Body of pancreas (tissue), 4 donors: Measurements from ENCODE around the gene BDP1.
"Not testable (repeated sequence)": the region's sequence is repeated elsewhere in the genome, so short reads cannot be mapped to it uniquely, and the experiment has no call there.

Experiments used
- POLR2A ChIP-seq, 3 donors: fragments of 450-650 bp; IDR thresholded peaks; one replicate each; pipeline ENCODE4 v1.6.1; 2016; ENCODE audit warnings: antibody characterized with exemption in 3 of 3, mild to moderate bottlenecking in 2 of 3
- TF ChIP-seq, protein P1 (sequence below), 7 experiments: fragments of 450-650 bp in 4 of 7; fragments of 200-600 bp in 3 of 7; sonication (generic) in 3 of 7; IDR thresholded peaks; one replicate each; pipeline ENCODE4 v1.5.1; 2016 to 2019; ENCODE audit warnings: antibody characterized with exemption in 7 of 7

DNA sequence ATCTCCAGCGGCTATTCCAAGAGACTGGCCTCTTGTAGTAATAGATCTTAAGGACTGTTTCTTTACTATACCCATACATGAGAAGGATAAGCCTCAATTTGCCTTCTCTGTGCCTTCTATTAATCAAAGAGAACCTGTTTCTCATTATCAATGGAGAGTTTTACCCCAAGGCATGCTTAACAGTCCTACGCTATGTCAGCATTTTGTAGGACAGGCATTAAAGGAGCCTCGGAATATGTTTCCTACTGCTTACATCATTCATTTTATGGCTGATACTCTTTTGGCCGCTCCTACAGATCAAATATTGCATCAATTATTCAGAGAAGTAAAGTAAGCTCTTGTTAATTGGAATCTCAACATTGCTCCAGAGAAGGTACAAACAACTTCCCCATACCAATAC lies 120.1 kb downstream of the BDP1 start:
- TF ChIP-seq POLR2A (IDR thresholded peaks at IDR 0.05), result not testable (repeated sequence)
- TF ChIP-seq, protein P1, sequence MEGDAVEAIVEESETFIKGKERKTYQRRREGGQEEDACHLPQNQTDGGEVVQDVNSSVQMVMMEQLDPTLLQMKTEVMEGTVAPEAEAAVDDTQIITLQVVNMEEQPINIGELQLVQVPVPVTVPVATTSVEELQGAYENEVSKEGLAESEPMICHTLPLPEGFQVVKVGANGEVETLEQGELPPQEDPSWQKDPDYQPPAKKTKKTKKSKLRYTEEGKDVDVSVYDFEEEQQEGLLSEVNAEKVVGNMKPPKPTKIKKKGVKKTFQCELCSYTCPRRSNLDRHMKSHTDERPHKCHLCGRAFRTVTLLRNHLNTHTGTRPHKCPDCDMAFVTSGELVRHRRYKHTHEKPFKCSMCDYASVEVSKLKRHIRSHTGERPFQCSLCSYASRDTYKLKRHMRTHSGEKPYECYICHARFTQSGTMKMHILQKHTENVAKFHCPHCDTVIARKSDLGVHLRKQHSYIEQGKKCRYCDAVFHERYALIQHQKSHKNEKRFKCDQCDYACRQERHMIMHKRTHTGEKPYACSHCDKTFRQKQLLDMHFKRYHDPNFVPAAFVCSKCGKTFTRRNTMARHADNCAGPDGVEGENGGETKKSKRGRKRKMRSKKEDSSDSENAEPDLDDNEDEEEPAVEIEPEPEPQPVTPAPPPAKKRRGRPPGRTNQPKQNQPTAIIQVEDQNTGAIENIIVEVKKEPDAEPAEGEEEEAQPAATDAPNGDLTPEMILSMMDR (IDR thresholded peaks at IDR 0.05), result not testable (repeated sequence)
